HepG2 (cell line): ENCODE results near the gene TMEM198. TPM values are rescaled to one million over a fixed set of nuclear protein-coding genes. Genes with fewer than 3 reads are reported as not detected.

Source experiments
- EED ChIP-seq: sonication (generic); formaldehyde crosslinking; IDR thresholded peaks from 2 replicates; pipeline ENCODE4 v1.5.0; 2020; ENCODE audit warnings: mild to moderate bottlenecking, missing genetic modification reagents
- FIP1L1 ChIP-seq: fragments of 200-400 bp; formaldehyde crosslinking; IDR thresholded peaks from 2 replicates; pipeline ENCODE4 v1.6.1; 2018; ENCODE audit warnings: low read depth, mild to moderate bottlenecking, low read length, moderate library complexity, borderline replicate concordance; ENCODE audit not compliant: insufficient read depth
- GATAD2A ChIP-seq: IDR thresholded peaks from 2 replicates; pipeline ENCODE4 v1.6.1; 2016
- KDM5A ChIP-seq: fragments of 200-600 bp; sonication (generic); IDR thresholded peaks from 2 replicates; pipeline ENCODE4 v1.7.0; 2018; ENCODE audit warnings: antibody characterized with exemption, mild to moderate bottlenecking, low read length, borderline replicate concordance
- NBN ChIP-seq: fragments of 450-650 bp; conservative IDR thresholded peaks from 2 replicates; pipeline ENCODE4 v1.6.1; 2017
- NPAS2 ChIP-seq: sonication (generic); formaldehyde crosslinking; IDR thresholded peaks from 2 replicates; pipeline ENCODE4 v1.8.0; 2022; ENCODE audit warnings: mild to moderate bottlenecking, missing genetic modification reagents, borderline replicate concordance
- RNF219 ChIP-seq: sonication (generic); formaldehyde crosslinking; IDR thresholded peaks from 2 replicates; pipeline ENCODE4 v1.5.0; 2020; ENCODE audit warnings: mild to moderate bottlenecking, missing genetic modification reagents
- ZNF331 ChIP-seq: sonication (generic); formaldehyde crosslinking; IDR thresholded peaks from 2 replicates; pipeline ENCODE4 v1.4.0; 2020; ENCODE audit warnings: missing genetic modification reagents
- ZNF563 ChIP-seq: sonication (generic); formaldehyde crosslinking; IDR thresholded peaks from 2 replicates; pipeline ENCODE4 v1.8.0; 2022; ENCODE audit warnings: mild to moderate bottlenecking, moderate library complexity, missing genetic modification reagents
- ZNF709 ChIP-seq: sonication (generic); formaldehyde crosslinking; IDR thresholded peaks from 2 replicates; pipeline ENCODE4 v1.5.0; 2020; ENCODE audit warnings: mild to moderate bottlenecking, missing genetic modification reagents
- ZSCAN9 ChIP-seq: IDR thresholded peaks from 2 replicates; pipeline ENCODE4 v1.6.1; 2016; ENCODE audit warnings: borderline replicate concordance
- polyA plus RNA-seq, 8 experiments: library from polyadenylated mRNA; depleted of rRNA in 3 of 8; stranded (reverse) in 7 of 8; unstranded in 1 of 8; fragments of >200 nt; fragmentation: Illumina TruSeq in 4 of 8; extraction: Trizol in 4 of 8; gene quantifications; 2 replicates each; pipeline versions ENCODE4 v1.2.1 to v1.2.3, GENCODE V29; 2011 to 2016; ENCODE audit warnings: low read depth in 4 of 8, missing spikeins in 1 of 8, mixed read lengths in 1 of 8; ENCODE audit not compliant: insufficient read depth in 1 of 8
- total RNA-seq, 5 experiments: library from RNA; depleted of rRNA; stranded (reverse); fragments of >200 nt; fragmentation: Illumina TruSeq; extraction: Trizol; gene quantifications; 2 replicates each; pipeline ENCODE4 v1.2.3, GENCODE V29; 2016; ENCODE audit warnings: low read depth in 1 of 5
- TF ChIP-seq, protein P1 (sequence below): fragments of 450-650 bp; IDR thresholded peaks from 2 replicates; pipeline ENCODE4 v1.6.1; 2017; ENCODE audit warnings: mild to moderate bottlenecking
- TF ChIP-seq, protein P2 (sequence below): IDR thresholded peaks from 2 replicates; pipeline ENCODE4 v1.6.1; 2016; ENCODE audit warnings: low read depth, missing genetic modification reagents, missing compliant biosample characterization

Gene TMEM198
- total and polyA plus RNA-seq, 2 of the 13 experiments (the other 11 are each of a cell fraction or from before 2014, with no cell fraction given): 17.3 to 23.5 TPM

GRCh38 chr2:219545943-219546352 lies 2.1 kb downstream of the TMEM198 start (continued):
- TF ChIP-seq, protein P1, sequence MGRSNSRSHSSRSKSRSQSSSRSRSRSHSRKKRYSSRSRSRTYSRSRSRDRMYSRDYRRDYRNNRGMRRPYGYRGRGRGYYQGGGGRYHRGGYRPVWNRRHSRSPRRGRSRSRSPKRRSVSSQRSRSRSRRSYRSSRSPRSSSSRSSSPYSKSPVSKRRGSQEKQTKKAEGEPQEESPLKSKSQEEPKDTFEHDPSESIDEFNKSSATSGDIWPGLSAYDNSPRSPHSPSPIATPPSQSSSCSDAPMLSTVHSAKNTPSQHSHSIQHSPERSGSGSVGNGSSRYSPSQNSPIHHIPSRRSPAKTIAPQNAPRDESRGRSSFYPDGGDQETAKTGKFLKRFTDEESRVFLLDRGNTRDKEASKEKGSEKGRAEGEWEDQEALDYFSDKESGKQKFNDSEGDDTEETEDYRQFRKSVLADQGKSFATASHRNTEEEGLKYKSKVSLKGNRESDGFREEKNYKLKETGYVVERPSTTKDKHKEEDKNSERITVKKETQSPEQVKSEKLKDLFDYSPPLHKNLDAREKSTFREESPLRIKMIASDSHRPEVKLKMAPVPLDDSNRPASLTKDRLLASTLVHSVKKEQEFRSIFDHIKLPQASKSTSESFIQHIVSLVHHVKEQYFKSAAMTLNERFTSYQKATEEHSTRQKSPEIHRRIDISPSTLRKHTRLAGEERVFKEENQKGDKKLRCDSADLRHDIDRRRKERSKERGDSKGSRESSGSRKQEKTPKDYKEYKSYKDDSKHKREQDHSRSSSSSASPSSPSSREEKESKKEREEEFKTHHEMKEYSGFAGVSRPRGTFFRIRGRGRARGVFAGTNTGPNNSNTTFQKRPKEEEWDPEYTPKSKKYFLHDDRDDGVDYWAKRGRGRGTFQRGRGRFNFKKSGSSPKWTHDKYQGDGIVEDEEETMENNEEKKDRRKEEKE: no peak
- TF ChIP-seq, protein P2, sequence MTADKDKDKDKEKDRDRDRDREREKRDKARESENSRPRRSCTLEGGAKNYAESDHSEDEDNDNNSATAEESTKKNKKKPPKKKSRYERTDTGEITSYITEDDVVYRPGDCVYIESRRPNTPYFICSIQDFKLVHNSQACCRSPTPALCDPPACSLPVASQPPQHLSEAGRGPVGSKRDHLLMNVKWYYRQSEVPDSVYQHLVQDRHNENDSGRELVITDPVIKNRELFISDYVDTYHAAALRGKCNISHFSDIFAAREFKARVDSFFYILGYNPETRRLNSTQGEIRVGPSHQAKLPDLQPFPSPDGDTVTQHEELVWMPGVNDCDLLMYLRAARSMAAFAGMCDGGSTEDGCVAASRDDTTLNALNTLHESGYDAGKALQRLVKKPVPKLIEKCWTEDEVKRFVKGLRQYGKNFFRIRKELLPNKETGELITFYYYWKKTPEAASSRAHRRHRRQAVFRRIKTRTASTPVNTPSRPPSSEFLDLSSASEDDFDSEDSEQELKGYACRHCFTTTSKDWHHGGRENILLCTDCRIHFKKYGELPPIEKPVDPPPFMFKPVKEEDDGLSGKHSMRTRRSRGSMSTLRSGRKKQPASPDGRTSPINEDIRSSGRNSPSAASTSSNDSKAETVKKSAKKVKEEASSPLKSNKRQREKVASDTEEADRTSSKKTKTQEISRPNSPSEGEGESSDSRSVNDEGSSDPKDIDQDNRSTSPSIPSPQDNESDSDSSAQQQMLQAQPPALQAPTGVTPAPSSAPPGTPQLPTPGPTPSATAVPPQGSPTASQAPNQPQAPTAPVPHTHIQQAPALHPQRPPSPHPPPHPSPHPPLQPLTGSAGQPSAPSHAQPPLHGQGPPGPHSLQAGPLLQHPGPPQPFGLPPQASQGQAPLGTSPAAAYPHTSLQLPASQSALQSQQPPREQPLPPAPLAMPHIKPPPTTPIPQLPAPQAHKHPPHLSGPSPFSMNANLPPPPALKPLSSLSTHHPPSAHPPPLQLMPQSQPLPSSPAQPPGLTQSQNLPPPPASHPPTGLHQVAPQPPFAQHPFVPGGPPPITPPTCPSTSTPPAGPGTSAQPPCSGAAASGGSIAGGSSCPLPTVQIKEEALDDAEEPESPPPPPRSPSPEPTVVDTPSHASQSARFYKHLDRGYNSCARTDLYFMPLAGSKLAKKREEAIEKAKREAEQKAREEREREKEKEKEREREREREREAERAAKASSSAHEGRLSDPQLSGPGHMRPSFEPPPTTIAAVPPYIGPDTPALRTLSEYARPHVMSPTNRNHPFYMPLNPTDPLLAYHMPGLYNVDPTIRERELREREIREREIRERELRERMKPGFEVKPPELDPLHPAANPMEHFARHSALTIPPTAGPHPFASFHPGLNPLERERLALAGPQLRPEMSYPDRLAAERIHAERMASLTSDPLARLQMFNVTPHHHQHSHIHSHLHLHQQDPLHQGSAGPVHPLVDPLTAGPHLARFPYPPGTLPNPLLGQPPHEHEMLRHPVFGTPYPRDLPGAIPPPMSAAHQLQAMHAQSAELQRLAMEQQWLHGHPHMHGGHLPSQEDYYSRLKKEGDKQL (CRISPR knock-in tag): no peak
- no peak for TF ChIP-seq ZNF709 (CRISPR knock-in tag)
- TF ChIP-seq NPAS2: no peak
- peak; percentile 93 for TF ChIP-seq GATAD2A (CRISPR knock-in tag)
- peak; percentile 55; the same call in 1 of the 2 replicates for TF ChIP-seq ZNF563
- peak; percentile 65; the same call in 1 of the 2 replicates for TF ChIP-seq RNF219 (CRISPR knock-in tag)
- no peak for TF ChIP-seq FIP1L1
- TF ChIP-seq ZSCAN9 (CRISPR knock-in tag): peak; percentile 85
- no peak for TF ChIP-seq ZNF331 (CRISPR knock-in tag)
- TF ChIP-seq NBN: no peak
- TF ChIP-seq EED (CRISPR knock-in tag): no peak
- TF ChIP-seq KDM5A: no peak
